ENCODE data around the gene ANKRD44. TPM values are rescaled to one million over a fixed set of nuclear protein-coding genes. Genes with fewer than 3 reads are reported as not detected.

ANKRD44 gene
- total RNA-seq, 2 experiments from 2014 or later, result 223 to 283 TPM

GRCh38 chr2:197140045-197140444 lies 170.5 kb downstream of the ANKRD44 start:
- no peak overlapping the region for H3K4me3 Mint-ChIP-seq
- no peaks in the 10 kb centered on the region for H3K9me3 Mint-ChIP-seq
- H3K4me1 Mint-ChIP-seq, result peaks cover 75% of the 10 kb centered on the region
- CTCF ChIA-PET, result interaction anchor here (0.9 kb wide), 1 partner anchor 26 kb away, joined by 3 read pairs; no protein-coding TSS in a partner anchor
- H3K27me3 Mint-ChIP-seq, result no peaks in the 10 kb centered on the region
- no peak for DNase-seq
- POLR2A ChIA-PET, result interaction anchor here (0.7 kb wide), 1 partner anchor 22 kb away, joined by 3 read pairs; no protein-coding TSS in a partner anchor
- peak overlapping the region; percentile 80 for H3K27ac Mint-ChIP-seq
- H3K36me3 Mint-ChIP-seq (ENCODE audit: low read depth), result peaks cover 63% of the 10 kb centered on the region

- no peak overlapping the region for H3K4me3 Mint-ChIP-seq
- DNase-seq, result no peak
- ChIA-PET POLR2A (no interaction called here), CTCF (no interaction called here)
- no peaks in the 10 kb centered on the region for H3K9me3 Mint-ChIP-seq
- peaks cover 65% of the 10 kb centered on the region for H3K36me3 Mint-ChIP-seq (ENCODE audit: low read depth)
- H3K27ac Mint-ChIP-seq, result peak overlapping the region; percentile 54
- H3K4me1 Mint-ChIP-seq, result peaks cover 75% of the 10 kb centered on the region
- no peaks in the 10 kb centered on the region for H3K27me3 Mint-ChIP-seq
These were observed 172.1 kb downstream of the ANKRD44 start for GRCh38 chr2:197138506-197138905.

- Mint-ChIP-seq H3K36me3 (ENCODE audit: low read depth) (peaks cover 67% of the 10 kb centered on the region), H3K27me3 (no peaks in the 10 kb centered on the region), H3K4me3 (no peak overlapping the region), H3K9me3 (no peaks in the 10 kb centered on the region), H3K27ac (peak overlapping the region; percentile 54), H3K4me1 (peaks cover 80% of the 10 kb centered on the region)
- POLR2A ChIA-PET, result no interaction called here
- CTCF ChIA-PET, result interaction anchor here (1.2 to 1.4 kb wide), 3 partner anchors 11 to 15 kb away, joined by 4 to 8 read pairs (median 6); no protein-coding TSS in a partner anchor
- DNase-seq, result no peak
These were observed 172.6 kb downstream of the ANKRD44 start for GRCh38 chr2:197137826-197138477.

- POLR2A ChIA-PET, result interaction anchor here (0.6 kb wide), 1 partner anchor 148 kb away, joined by 4 read pairs; no protein-coding TSS in a partner anchor
- DNase-seq, result no peak
- Mint-ChIP-seq H3K36me3 (ENCODE audit: low read depth) (peaks cover 69% of the 10 kb centered on the region), H3K27me3 (no peaks in the 10 kb centered on the region), H3K9me3 (no peaks in the 10 kb centered on the region), H3K4me1 (peaks cover 81% of the 10 kb centered on the region), H3K4me3 (no peak overlapping the region), H3K27ac (peak overlapping the region; percentile 54)
- CTCF ChIA-PET, result interaction anchor here (0.8 to 1.6 kb wide), 6 partner anchors 10 to 174 kb away, joined by 3 to 8 read pairs (median 4); no protein-coding TSS in a partner anchor
These were observed 173.3 kb downstream of the ANKRD44 start for GRCh38 chr2:197137231-197137630.

GRCh38 chr2:197136452-197136851 lies 174.1 kb downstream of the ANKRD44 start:
- H3K27me3 Mint-ChIP-seq, result no peaks in the 10 kb centered on the region
- H3K4me3 Mint-ChIP-seq, result no peak overlapping the region
- peaks cover 70% of the 10 kb centered on the region for H3K36me3 Mint-ChIP-seq (ENCODE audit: low read depth)
- ChIA-PET CTCF (interaction anchor here (0.8 to 1.6 kb wide), 7 partner anchors 10 to 175 kb away, joined by 3 to 8 read pairs (median 3); no protein-coding TSS in a partner anchor), POLR2A (no interaction called here)
- no peaks in the 10 kb centered on the region for H3K9me3 Mint-ChIP-seq
- peaks cover 81% of the 10 kb centered on the region for H3K4me1 Mint-ChIP-seq
- H3K27ac Mint-ChIP-seq, result no peak overlapping the region
- no peak for DNase-seq

- Mint-ChIP-seq H3K36me3 (ENCODE audit: low read depth) (peaks cover 70% of the 10 kb centered on the region), H3K27ac (no peak overlapping the region), H3K4me3 (no peak overlapping the region), H3K4me1 (peaks cover 81% of the 10 kb centered on the region), H3K27me3 (no peaks in the 10 kb centered on the region), H3K9me3 (no peaks in the 10 kb centered on the region)
- DNase-seq, result no peak
- ChIA-PET CTCF (interaction anchor here (0.8 to 1.6 kb wide), 2 partner anchors 18 to 26 kb away, joined by 3 read pairs; no protein-coding TSS in a partner anchor), POLR2A (no interaction called here)
These were observed 174.8 kb downstream of the ANKRD44 start for GRCh38 chr2:197135806-197136205.

GRCh38 chr2:197134206-197134605 lies 176.4 kb downstream of the ANKRD44 start:
- H3K27me3 Mint-ChIP-seq, result no peaks in the 10 kb centered on the region
- ChIA-PET CTCF (interaction anchor here (0.6 to 1.6 kb wide), 5 partner anchors 8 to 332 kb away, joined by 3 to 7 read pairs (median 3); no protein-coding TSS in a partner anchor), POLR2A (no interaction called here)
- H3K27ac Mint-ChIP-seq, result no peak overlapping the region
- peaks cover 72% of the 10 kb centered on the region for H3K36me3 Mint-ChIP-seq (ENCODE audit: low read depth)
- no peaks in the 10 kb centered on the region for H3K9me3 Mint-ChIP-seq
- H3K4me1 Mint-ChIP-seq, result peaks cover 83% of the 10 kb centered on the region
- DNase-seq, result no peak
- H3K4me3 Mint-ChIP-seq, result no peak overlapping the region

- peaks cover 70% of the 10 kb centered on the region for H3K36me3 Mint-ChIP-seq (ENCODE audit: low read depth)
- peaks cover 9% of the 10 kb centered on the region for H3K9me3 Mint-ChIP-seq
- CTCF ChIA-PET, result interaction anchor here (1.6 kb wide), 1 partner anchor 36 kb away, joined by 4 read pairs; no protein-coding TSS in a partner anchor
- peak overlapping the region; percentile 80 for H3K27ac Mint-ChIP-seq
- no peak for DNase-seq
- POLR2A ChIA-PET, result no interaction called here
- H3K4me1 Mint-ChIP-seq, result peaks cover 76% of the 10 kb centered on the region
- no peak overlapping the region for H3K4me3 Mint-ChIP-seq
- H3K27me3 Mint-ChIP-seq, result no peaks in the 10 kb centered on the region
These were observed 179.1 kb downstream of the ANKRD44 start for GRCh38 chr2:197131558-197131855.

GRCh38 chr2:197130318-197130717 lies 180.3 kb downstream of the ANKRD44 start:
- ChIA-PET CTCF (interaction anchor here (1.2 kb wide), 1 partner anchor 62 kb away, joined by 3 read pairs; no protein-coding TSS in a partner anchor), POLR2A (no interaction called here)
- H3K9me3 Mint-ChIP-seq, result peaks cover 9% of the 10 kb centered on the region
- H3K27ac Mint-ChIP-seq, result peak overlapping the region; percentile 67
- no peaks in the 10 kb centered on the region for H3K27me3 Mint-ChIP-seq
- peak overlapping the region; percentile 6 for H3K4me3 Mint-ChIP-seq
- H3K36me3 Mint-ChIP-seq (ENCODE audit: low read depth), result peaks cover 68% of the 10 kb centered on the region
- peak; percentile 56 for DNase-seq
- H3K4me1 Mint-ChIP-seq, result peaks cover 67% of the 10 kb centered on the region

GRCh38 chr2:197128897-197129296 lies 181.7 kb downstream of the ANKRD44 start:
- DNase-seq, result no peak
- Mint-ChIP-seq H3K27me3 (no peaks in the 10 kb centered on the region), H3K4me3 (no peak overlapping the region), H3K4me1 (peaks cover 65% of the 10 kb centered on the region), H3K27ac (no peak overlapping the region), H3K9me3 (peaks cover 9% of the 10 kb centered on the region), H3K36me3 (ENCODE audit: low read depth) (peaks cover 68% of the 10 kb centered on the region)
- CTCF ChIA-PET, result interaction anchor here (0.6 to 1.5 kb wide), 3 partner anchors 17 to 183 kb away, joined by 3 to 5 read pairs (median 4); no protein-coding TSS in a partner anchor
- POLR2A ChIA-PET, result no interaction called here

- H3K9me3 Mint-ChIP-seq, result peaks cover 9% of the 10 kb centered on the region
- peaks cover 64% of the 10 kb centered on the region for H3K4me1 Mint-ChIP-seq
- H3K27ac Mint-ChIP-seq, result peak overlapping the region; percentile 66
- H3K4me3 Mint-ChIP-seq, result no peak overlapping the region
- DNase-seq, result no peak
- H3K27me3 Mint-ChIP-seq, result no peaks in the 10 kb centered on the region
- CTCF ChIA-PET, result interaction anchor here (1.4 to 2.8 kb wide), 5 partner anchors 9 to 183 kb away, joined by 3 to 13 read pairs (median 4); no protein-coding TSS in a partner anchor
- POLR2A ChIA-PET, result no interaction called here
- H3K36me3 Mint-ChIP-seq (ENCODE audit: low read depth), result peaks cover 66% of the 10 kb centered on the region
These were observed 182.5 kb downstream of the ANKRD44 start for GRCh38 chr2:197128126-197128525.

GRCh38 chr2:197126630-197127352 lies 183.8 kb downstream of the ANKRD44 start:
- no peak for DNase-seq
- H3K27me3 Mint-ChIP-seq, result no peaks in the 10 kb centered on the region
- H3K9me3 Mint-ChIP-seq, result peaks cover 9% of the 10 kb centered on the region
- H3K4me1 Mint-ChIP-seq, result peaks cover 64% of the 10 kb centered on the region
- peak overlapping the region; percentile 50 for H3K27ac Mint-ChIP-seq
- no peak overlapping the region for H3K4me3 Mint-ChIP-seq
- ChIA-PET CTCF (interaction anchor here (0.7 to 2.8 kb wide), 5 partner anchors 10 to 495 kb away, joined by 3 to 13 read pairs (median 4); no protein-coding TSS in a partner anchor), POLR2A (no interaction called here)
- peaks cover 65% of the 10 kb centered on the region for H3K36me3 Mint-ChIP-seq (ENCODE audit: low read depth)

Data from activated CD4-positive, alpha-beta T cell treated with anti-CD3 and anti-CD28 coated beads, Interleukin-2, amount 10 ng/mL, durations not matched to agents 7 days and 5 days (primary cell).